COLO668 (cell line): ENCODE measurements around the gene ZNF367.
"Not testable (repeated sequence)": the region's sequence is repeated elsewhere in the genome, so short reads cannot be mapped to it uniquely, and the experiment has no call there.

Source experiments
- DNase-seq: peaks from one replicate; lab custom pipeline; 2025; ENCODE audit not compliant: unreplicated experiment; lab: John Stamatoyannopoulos, UW

The ZNF367 gene

DNA sequence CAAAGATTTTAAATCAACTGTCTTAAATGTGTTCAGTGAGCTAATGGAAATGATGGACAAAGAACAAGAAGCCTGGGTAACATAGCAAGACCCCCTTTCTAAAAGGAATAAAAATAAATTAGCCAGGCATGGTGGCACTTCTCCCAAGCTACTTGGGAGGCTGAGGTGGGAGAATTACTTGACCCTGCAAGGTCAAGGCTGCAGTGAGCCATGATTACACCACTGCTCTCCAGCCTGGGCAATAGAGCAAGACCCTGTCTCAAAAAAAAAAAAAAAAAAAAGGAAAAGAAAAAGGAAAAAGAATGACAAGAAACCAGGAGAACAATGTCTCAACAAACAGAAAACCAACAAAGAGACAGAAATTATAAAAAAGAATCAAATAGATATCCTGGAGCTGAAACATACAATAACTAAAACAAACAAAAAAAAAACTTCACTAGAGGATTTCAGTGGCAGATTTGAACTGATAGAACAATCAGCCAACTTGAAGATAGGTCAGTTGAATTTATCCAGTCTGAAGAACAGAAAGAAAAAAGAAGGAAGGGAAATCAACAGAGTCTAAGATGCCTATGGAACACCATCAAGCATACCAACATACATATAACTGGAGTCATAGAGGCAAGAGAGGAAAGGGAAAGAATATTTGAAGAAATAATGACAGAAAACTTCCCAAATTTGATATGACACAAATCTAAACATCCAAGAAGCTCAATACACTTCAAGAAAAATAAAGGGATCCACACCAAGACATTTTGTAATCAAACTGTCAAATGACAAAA is 17.8 kb downstream of the ZNF367 start:
- DNase-seq: no peak

DNA sequence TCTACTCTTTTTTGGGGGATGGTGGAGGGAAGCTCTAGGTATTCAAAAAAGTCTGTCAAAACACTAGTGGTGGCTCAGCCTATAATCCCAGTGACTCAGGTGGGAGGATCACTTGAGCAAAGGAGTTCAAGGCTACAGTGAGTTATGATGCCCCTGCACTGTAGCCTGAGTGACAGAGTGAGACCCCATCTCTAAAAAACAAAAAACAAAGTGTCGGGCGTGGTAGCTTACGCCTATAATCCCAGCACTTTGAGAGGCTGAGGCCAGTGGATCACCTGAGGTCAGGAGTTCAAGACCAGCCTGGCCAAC is 18.9 kb downstream of the ZNF367 start:
- DNase-seq: no peak

DNA sequence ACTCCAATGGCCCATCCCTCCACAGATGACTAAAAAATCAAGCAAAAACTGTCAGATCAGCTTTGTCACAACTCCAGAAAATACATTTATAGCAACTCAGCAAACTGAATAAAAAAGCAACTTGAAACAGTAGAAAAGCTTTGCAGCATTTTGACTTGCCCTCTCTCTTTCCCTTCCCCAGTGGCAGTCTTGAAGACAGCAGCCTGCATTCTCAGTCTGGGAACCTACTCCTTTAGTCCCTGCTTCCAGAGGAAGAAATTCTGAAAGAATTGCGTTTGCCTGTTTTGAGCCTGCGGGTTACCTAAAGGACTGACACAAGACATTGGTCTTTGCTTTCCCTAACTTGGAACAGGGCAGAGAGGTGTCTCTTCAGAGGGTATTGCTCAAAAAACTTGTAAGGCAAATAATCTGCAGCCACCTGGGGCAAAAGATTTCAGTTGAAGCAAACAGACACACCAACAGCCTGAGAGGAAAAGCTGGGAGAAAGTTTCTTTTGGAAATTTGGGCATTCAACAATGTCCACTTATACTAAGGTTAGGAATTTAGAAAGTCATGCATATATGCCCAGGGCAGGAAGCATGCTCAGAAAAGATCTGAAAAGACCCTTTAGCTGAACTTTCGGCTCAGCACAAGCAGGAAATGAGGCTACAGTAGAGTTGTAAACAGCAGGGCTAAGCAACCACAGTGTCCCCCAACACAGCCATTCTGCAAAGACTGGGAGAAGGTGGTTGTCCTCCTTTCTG is 19.4 kb downstream of the ZNF367 start:
- no peak for DNase-seq

DNA sequence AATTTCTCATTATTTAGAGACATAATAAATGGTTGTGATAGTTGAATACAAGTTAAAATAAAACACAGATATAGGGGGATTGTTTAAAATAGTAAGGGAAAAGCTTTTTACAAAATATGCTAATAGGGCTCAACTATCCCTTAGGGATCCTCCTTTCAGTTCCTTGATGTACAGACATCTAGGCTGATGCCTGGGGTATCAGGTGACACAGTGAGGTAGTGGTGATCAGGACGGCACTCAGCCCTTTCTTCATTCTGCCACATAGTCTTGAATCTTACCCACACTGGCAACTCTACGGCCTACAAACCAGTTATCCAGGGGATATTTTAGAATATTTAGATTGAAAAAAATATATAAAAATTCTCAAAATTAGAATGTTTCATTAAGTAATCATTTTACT is 22.2 kb downstream of the ZNF367 start:
- DNase-seq: no peak

DNA sequence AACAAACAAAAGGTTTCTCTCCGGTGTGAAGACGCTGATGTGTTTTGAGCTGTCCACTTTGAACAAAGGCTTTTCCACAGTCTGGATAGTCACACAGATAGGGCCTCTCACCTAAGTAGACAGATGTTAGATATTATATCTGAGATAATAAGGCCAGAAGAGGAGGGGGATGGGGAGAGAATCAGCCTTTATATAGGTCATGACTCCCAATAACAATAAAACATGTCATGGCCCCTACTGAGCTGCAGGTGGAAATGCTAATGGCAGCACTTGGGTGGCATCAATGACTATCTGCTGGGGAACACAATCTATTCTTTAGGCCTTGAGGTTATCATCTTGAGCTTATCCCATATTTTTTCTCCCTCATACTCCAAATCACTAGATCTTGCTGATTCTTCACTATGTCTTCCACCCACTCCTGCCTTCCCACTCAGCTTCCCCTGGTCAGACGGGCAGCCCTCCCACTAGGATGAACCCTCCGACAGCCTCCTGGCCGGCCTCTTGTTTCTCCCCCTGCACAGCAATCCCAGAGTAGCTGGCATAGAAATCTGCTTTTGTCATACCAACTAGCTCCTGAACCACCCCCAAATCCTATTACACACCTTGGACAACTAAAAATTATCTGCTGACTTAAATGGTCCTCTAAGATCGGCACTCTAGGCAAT is 23.2 kb downstream of the ZNF367 start:
- DNase-seq: no peak

DNA sequence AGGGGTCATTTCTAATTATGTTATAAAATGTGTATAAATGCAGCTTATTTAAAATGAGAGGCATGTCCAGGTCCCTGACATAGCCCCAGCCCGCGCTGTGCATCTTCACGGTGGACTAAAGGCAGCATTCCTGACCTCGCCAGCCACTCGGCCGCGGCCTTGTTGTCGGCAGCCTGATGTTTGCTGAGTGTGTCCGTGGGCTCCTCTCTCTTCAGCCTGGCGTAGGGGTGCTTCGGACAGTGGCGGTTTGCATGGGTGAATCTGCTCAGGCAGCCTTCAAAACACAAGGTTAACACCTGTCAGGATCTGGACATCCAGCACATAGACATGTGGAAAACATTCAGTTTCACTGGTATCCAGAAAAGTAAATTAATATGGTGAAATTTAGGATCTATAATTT is 25.9 kb downstream of the ZNF367 start:
- DNase-seq: no peak

DNA sequence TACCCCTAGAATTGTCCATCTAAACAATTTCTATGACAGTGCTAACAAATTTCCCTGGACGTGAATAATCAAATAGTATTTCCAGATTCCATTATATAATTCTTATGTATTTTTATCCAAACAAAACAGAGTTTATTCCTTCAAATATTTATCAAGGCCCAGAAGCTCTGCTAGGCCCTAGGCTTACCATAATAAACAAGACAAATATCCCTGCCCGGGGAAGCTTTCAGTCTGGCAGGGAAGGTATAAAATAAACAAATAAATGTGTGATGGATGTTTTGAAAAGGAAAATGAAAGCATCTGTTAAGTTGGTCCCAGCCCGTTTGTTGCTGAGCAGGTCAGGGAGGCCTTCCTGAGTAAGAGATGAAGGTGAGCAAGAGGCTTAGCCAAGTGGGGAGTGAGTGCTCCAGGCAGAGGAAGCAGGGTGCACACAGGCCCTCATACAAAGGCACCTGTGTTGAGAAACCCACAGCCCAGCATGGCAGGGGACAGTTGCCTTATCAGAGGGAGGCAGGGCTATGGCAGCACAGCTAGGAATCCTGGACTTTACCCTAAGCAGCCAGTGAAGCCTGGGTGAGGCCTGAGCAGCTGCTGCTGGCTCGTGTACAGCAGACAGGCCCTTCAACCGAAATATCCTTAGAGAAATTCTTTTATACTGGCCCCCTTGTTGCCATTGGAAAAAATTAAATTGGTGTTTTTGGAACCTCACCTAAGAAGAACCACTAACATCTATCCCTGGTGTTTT is 27.0 kb downstream of the ZNF367 start:
- DNase-seq: peak; percentile 21

DNA sequence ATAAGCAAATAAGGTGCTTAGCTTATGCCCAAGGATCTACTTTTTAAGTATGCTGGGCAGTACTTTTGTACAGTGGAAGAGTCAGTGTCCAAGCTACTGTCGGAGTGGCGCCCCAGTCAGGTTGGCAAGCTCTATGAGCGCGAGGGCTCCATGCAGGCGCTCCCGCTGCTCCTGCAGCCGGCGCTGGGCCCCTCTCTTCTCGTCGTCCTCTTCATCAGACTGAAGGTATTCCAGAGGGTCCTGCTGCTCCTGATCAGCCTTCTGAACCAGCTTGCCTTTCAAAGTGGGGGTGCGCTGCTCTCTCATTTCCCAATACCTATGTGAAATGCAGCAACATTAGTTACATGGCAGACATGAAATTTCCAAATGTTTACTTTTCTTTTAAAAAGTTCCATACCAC is 30.0 kb downstream of the ZNF367 start:
- no peak for DNase-seq

DNA sequence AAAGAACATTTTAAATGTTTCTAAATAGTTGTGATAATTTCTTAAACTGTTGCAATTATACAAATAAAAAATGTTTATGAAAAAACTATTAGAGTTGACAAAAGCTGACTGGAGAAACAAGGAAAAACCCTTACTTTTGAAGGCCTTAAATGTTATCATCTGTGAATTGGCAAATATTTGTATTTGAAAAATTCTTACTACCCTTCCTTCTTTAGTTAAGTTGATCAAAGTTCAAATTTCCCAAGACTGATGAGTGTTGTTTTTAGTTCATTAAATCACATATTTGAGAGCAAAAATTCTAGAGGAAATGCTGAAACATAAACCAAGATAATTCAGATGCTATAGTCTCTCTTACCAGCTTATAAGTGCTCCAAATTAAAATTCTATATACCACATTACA is 32.0 kb downstream of the ZNF367 start:
- DNase-seq: no peak

DNA sequence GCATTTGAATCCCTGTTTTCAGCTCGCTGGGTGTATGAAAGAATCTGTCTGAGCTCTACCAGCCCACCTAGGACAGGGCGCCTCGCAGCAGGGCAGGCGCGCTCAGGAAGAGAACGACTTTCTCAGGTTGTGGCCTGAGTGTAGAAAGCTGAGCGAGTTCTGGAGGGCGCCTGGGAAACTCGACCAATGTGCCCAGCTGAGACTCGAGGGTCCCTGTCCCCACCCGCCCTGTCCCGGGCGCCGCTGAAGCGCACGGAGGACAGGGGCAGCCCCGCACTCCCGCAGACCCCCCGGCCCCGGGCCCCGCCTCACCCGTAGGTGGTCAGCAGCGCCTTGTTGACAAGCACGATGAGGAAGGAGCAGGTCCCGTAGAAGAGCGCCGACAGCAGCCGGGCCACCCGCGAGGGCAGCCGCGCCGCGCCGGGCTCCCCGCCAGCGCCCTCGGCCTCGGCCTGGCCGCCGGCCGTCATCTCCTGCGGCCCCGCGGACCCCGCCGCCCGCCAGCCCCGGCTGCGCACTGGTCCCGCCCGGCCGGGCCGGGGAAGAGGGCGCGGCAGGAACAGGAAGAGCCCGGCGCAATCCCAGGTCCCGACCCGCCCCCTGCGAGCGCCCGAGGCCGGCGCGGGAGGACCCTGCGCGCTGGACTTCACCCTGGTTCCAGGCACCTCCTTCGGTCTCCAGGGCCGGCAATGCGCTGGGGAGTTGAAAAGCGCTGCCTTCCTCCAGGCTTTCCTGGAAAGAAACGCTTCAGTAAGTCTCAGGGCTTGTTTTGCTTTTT is 34.8 kb downstream of the ZNF367 start, which contains the start of gene SLC35D2:
SLC35D2 (minus strand) TSS at position 547 of the 778 bp plus-strand sequence; CDS start at position 470, 77 bp downstream.
- peak; percentile 70 for DNase-seq

DNA sequence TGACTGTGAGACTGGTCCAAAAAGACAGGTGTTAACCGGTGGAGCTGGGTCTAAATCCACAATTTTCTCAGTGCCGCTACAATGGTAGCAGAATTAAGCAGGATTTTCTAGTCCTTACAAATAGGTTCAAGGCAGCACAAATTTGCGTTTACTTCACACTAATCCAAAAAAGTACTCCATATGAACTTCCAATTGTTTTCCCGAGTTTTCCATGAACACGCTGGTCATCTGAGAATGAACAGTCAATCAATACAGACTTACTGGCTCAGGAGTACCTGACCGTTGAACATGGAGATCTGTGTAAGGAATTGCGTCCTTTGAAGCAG is 35.4 kb downstream of the ZNF367 start:
- DNase-seq: no peak

DNA sequence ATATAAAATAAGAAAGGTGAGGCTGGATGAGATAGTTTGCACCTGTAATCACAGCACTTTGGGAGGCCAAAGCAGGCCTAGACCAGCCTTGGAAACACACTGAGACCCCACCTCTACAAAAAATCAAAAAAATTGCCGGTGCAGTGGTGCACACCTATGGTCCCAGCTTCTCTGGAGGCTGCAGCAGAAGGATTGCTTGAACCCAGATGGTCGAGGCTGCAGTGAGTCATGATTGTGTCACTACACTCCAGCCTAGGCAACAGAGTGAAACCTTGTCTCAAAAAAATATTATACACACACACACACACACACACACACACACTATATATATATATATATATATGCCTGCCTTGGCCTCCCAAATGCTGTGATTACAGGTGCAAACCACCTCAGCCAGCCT is 36.0 kb downstream of the ZNF367 start:
- no peak for DNase-seq

DNA sequence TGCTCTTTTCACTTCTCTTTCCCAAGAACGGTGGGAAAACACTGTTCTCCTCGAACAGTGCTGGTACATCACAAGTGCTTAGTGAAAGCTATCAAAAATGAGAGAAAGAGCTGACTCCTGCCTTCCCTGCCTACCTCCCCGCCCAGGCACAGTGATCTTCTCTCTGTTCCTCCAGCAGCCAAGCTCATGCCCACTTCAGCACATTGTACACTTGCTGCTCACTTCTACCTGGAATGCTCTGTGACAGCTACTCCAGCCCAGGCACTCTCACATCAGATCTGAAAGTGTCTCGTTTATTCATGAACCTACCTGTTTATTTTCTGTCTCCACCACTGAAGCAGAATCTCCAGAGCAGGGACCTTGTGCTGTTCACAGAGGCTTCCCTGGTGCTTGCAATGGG is 36.5 kb downstream of the ZNF367 start:
- no peak for DNase-seq

DNA sequence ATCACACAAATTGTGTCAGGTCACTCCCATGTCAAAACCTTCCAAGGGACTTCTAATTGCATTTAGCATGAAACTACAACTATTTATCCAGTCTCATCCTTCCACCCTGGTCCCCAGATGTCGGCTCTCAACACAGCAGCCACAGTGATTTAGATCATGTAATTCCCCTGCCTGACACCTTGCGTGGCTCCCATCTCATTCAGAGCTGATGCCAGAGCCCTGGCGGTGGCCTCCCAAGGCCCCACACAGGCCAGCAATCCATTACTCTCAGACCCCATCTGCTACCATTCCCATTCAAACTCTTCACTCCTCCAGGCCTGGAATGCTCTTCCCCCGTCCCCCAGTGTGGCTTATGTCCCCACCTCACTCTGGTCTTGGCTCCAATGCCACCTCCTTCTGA is 37.0 kb downstream of the ZNF367 start:
- no peak for DNase-seq

DNA sequence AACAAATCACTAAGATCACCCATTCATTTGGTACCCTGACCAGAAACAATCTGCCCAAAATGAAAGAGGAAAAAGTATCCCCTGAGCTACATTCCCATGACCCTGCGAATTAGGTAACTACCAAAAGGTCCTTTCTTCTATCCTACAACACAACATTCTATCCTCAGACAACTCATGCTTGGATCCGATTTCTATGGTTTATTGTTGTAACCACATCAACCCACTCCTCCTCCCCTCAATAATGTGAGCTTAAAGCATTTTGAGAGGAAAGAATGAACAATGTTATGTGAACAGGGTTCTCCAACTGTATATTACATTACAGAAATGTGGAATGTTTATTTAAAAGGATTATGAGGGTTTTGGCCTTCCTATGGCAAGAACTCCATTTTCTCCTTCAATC is 38.7 kb downstream of the ZNF367 start:
- no peak for DNase-seq

DNA sequence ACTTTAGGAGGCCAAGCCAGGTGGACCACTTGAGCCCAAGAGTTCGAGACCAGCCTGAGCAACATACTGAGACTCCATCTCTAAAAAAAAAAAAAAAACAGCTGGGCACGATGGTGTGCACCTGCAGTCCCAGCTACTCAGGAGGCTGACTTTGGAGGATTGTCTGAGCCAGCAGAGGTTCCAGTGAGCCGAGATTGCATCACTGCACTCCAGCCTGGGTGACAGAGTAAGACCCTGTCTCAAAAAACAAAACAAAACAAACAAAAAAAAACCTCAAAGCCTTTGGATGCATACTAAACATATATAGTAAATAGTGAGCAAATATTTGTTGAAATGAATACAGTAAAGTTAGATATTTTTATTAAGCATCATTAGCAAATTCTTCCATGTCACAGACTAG is 40.0 kb downstream of the ZNF367 start:
- DNase-seq: no peak

DNA sequence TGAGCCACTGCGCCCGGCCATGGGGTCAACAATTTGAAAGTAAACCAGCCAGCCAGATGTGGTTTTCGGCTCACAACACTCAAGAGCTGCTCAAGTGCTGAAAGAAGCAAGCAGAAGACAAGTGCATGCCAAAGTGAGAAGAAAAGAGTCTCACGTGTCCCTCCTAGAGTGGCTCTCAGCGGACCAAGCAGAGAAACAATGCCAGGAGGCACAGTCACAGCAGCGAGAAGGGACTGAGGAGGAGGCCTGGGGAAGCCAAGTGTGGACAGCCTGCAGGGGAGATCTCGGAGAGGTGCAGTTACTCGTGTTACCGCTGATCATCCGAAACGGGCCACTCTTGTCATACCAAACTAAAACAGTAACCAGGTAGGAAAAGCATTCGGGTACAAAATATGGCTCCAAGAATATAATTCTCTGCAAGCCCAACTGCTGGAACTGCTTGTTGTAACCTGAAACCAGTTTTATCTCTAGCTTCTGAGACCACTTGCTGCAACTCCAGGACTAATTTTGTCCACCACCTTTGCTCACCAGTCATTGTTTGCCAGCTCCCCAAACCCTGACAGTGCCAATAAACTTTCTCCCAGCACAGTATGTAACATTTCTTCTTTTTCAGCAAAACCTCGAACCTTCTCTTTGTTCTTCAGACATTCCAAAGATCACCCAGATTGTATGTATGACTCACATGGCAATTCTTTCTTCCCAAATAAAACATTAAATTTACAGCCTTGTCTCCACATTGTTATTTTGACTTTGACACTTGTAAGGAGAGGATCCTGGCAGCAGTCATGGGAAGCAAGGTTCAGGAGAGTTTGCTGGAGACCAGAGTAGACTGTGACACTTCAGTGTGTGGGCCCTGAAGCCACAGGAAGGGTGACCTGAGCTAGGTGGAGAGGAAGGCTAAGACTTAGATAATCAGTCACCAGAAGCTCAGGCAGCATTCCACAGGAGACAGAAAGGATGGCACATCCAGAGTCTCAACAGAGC is 41.0 kb downstream of the ZNF367 start:
- no peak for DNase-seq

DNA sequence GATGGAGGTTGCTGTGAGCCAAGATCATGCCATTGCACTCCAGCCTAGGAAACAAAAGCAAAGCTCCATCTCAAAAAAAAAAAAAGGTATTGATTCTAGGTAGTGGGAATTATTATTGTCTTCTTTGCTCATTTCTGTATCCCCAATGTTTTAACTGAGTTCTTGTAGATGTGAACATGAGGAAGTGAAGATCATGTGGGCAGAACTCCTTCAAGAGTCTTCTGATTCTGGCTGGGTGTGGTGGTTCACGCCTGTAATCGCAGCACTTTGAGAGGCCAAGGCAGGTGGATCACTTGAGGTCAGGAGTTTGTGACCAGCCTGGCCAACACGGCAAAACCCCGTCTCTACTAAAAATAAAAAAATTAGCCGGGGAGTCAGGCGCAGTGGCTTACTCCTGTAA is 42.7 kb downstream of the ZNF367 start:
- not testable (repeated sequence) for DNase-seq

DNA sequence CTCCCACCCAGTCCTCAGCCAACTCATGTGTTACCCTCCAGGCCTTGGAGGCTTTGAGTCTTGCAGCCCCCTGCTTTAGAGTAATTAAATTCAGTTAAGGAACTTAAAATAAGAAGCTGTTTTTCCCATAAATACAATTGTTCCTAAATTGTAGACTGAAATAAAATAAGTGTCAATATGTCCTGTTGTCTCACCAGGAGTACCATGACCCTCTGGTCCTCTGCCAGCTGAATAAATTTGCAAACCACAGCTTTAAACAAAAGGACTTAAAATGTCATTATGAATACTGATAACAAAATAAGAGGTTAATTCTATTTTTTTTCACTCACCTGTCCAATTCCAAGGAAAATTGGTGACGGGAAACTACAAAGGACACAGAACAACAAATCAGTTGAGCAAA is 50.2 kb downstream of the ZNF367 start:
- DNase-seq: no peak
